ENCODE measurements around the gene USB1.

DNA sequence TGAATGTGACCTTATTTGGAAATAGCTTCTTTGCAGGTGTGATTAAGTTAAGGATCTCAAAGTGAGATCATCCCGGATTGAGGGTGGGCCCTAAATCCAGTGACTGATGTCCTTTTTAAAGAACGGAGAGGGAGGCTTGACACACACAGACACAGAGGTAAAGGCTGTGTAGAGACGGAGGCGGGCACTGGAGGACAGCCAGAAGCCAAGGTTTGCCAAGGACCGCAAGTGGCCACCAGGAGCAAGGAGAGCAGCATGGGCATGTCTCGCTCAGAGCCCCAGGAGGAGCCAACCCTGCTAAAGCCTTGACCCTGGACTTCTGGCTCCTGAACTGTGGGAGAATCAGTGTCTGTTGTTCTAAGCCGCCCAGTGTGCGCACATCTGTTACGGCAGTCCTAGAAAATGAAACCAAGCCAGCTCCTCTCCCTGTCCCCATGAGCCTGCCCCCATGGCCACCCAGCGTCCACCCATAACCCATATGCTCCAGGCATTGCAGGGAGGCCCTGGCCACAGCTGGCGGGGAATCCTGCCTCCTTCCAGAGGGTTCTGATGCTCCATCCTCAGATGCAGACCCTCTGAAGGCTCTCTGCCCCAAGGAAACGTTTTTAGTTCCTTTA is 45.5 kb upstream of the USB1 start:
- TF ChIP-seq, protein P1, sequence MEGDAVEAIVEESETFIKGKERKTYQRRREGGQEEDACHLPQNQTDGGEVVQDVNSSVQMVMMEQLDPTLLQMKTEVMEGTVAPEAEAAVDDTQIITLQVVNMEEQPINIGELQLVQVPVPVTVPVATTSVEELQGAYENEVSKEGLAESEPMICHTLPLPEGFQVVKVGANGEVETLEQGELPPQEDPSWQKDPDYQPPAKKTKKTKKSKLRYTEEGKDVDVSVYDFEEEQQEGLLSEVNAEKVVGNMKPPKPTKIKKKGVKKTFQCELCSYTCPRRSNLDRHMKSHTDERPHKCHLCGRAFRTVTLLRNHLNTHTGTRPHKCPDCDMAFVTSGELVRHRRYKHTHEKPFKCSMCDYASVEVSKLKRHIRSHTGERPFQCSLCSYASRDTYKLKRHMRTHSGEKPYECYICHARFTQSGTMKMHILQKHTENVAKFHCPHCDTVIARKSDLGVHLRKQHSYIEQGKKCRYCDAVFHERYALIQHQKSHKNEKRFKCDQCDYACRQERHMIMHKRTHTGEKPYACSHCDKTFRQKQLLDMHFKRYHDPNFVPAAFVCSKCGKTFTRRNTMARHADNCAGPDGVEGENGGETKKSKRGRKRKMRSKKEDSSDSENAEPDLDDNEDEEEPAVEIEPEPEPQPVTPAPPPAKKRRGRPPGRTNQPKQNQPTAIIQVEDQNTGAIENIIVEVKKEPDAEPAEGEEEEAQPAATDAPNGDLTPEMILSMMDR (IDR thresholded peaks at IDR 0.05) = no peak
- no peak for TF ChIP-seq EP300 (IDR thresholded peaks at IDR 0.05)
